PC-3 (cell line): Measurements from ENCODE around the gene NT5DC3. TPM values are rescaled to one million over a fixed set of nuclear protein-coding genes. Genes with fewer than 3 reads are reported as not detected.

Experiments
- ATAC-seq: fragments of 200-7000 bp; cut with Tn5 transposase; 2 replicates; pipeline ENCODE4 v1.9.1; 2020; ENCODE audit warnings: mild to moderate bottlenecking, moderate library complexity
- BruUV-seq: library from RNA; stranded (reverse); fragments of 400-500 nt; replicated peaks from 2 replicates; lab custom pipeline; 2021; lab: Mats Ljungman, UMichigan
- CTCF ChIA-PET: fragments of 300-600 bp; sonication (Branson Sonifier 250); formaldehyde crosslinking; loops from one replicate; lab custom pipeline; 2022; ENCODE audit warnings: antibody characterized with exemption; lab: Charles Lee
- POLR2A ChIA-PET: fragments of 300-600 bp; sonication (Branson Sonifier 250); formaldehyde crosslinking; loops from one replicate; lab custom pipeline; 2022; ENCODE audit warnings: antibody characterized with exemption; ENCODE audit not compliant: unreplicated experiment; lab: Charles Lee
- DNase-seq: peaks from one replicate; pipeline ENCODE4 v3.0.0-alpha.2; 2015
- H2AFZ ChIP-seq: fragments of 300-600 bp; sonication (generic); 2 replicates; pipeline ENCODE4 v1.6.0; 2016; ENCODE audit warnings: antibody characterized with exemption, low read length
- H3F3A ChIP-seq: fragments of 300-600 bp; sonication (generic); one replicate; pipeline ENCODE4 v1.6.0; 2017; ENCODE audit warnings: antibody characterized with exemption, low read length, control low read depth, mild to moderate bottlenecking; ENCODE audit not compliant: unreplicated experiment
- H3K27ac ChIP-seq: fragments of 300-600 bp; sonication (generic); 2 replicates; pipeline ENCODE4 v1.5.1; 2016; ENCODE audit warnings: mild to moderate bottlenecking, low read length
- H3K27me3 ChIP-seq: fragments of 300-600 bp; sonication (generic); 2 replicates; pipeline ENCODE4 v1.6.1; 2016; ENCODE audit warnings: low read length, mixed read lengths
- H3K36me3 ChIP-seq: fragments of 300-600 bp; sonication (generic); 2 replicates; pipeline ENCODE4 v1.6.1; 2016; ENCODE audit warnings: low read depth, mixed run types, low read length, mixed read lengths
- H3K4me1 ChIP-seq: fragments of 300-600 bp; sonication (generic); 2 replicates; pipeline ENCODE4 v1.5.1; 2016; ENCODE audit warnings: low read length; ENCODE audit not compliant: insufficient read depth
- H3K4me2 ChIP-seq: fragments of 300-600 bp; sonication (generic); 2 replicates; pipeline ENCODE4 v1.6.0; 2016; ENCODE audit warnings: low read length
- H3K4me3 ChIP-seq: fragments of 300-600 bp; sonication (generic); 2 replicates; pipeline ENCODE4 v1.5.1; 2016; ENCODE audit warnings: mild to moderate bottlenecking, low read length, mixed read lengths
- H3K79me2 ChIP-seq: fragments of 300-600 bp; sonication (generic); 2 replicates; pipeline ENCODE4 v1.6.1; 2017; ENCODE audit warnings: low read length, mixed read lengths
- H3K9ac ChIP-seq: fragments of 300-600 bp; sonication (generic); 2 replicates; pipeline ENCODE4 v1.6.0; 2016; ENCODE audit warnings: mild to moderate bottlenecking, low read length
- H3K9me2 ChIP-seq: fragments of 300-600 bp; sonication (generic); replicated peaks from 2 replicates; pipeline ENCODE4 v1.6.1; 2016; ENCODE audit warnings: mixed run types, low read length, mixed read lengths
- H3K9me3 ChIP-seq: fragments of 300-600 bp; sonication (generic); 2 replicates; pipeline ENCODE4 v1.6.1; 2016; ENCODE audit warnings: low read length, mixed read lengths
- H4K20me1 ChIP-seq: fragments of 300-600 bp; sonication (generic); 2 replicates; pipeline ENCODE4 v1.6.1; 2016; ENCODE audit warnings: low read length, mixed read lengths
- EZH2 ChIP-seq: fragments of 300-600 bp; sonication (generic); IDR thresholded peaks from one replicate; pipeline ENCODE4 v1.6.1; 2017; ENCODE audit warnings: antibody characterized with exemption, mild to moderate bottlenecking, low read length; ENCODE audit not compliant: unreplicated experiment
- EZH2phosphoT487 ChIP-seq: fragments of 300-600 bp; sonication (generic); IDR thresholded peaks from 2 replicates; pipeline ENCODE4 v1.6.1; 2018; ENCODE audit warnings: mild to moderate bottlenecking, antibody characterized with exemption, low read length, borderline replicate concordance
- intact Hi-C: fragments of 100-400 bp; cut with micrococcal nuclease; formaldehyde crosslinking; loops from 2 replicates; pipeline ENCODE4 v1.9.0; 2023
- total RNA-seq: library from RNA; depleted of rRNA; stranded (reverse); fragments of >200 nt; gene quantifications from 2 replicates; pipeline ENCODE4 v1.2.3, GENCODE V29; 2014
- TF ChIP-seq, protein P1 (sequence below): fragments of 300-600 bp; sonication (generic); conservative IDR thresholded peaks from 2 replicates; pipeline ENCODE4 v1.5.1; 2017; ENCODE audit warnings: antibody characterized with exemption, low read depth, mild to moderate bottlenecking, low read length

Gene NT5DC3
- total RNA-seq, 1 experiment from 2014 or later = 15.7 TPM

- TF ChIP-seq EZH2 (no peak), EZH2phosphoT487 (no peak)
- TF ChIP-seq, protein P1, sequence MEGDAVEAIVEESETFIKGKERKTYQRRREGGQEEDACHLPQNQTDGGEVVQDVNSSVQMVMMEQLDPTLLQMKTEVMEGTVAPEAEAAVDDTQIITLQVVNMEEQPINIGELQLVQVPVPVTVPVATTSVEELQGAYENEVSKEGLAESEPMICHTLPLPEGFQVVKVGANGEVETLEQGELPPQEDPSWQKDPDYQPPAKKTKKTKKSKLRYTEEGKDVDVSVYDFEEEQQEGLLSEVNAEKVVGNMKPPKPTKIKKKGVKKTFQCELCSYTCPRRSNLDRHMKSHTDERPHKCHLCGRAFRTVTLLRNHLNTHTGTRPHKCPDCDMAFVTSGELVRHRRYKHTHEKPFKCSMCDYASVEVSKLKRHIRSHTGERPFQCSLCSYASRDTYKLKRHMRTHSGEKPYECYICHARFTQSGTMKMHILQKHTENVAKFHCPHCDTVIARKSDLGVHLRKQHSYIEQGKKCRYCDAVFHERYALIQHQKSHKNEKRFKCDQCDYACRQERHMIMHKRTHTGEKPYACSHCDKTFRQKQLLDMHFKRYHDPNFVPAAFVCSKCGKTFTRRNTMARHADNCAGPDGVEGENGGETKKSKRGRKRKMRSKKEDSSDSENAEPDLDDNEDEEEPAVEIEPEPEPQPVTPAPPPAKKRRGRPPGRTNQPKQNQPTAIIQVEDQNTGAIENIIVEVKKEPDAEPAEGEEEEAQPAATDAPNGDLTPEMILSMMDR = peak; percentile 33; the same call in 1 of the 2 replicates
- no peaks in the 10 kb centered on the region for H3K27me3 ChIP-seq
- DNase-seq = peak; percentile 23
- H2AFZ ChIP-seq = no peak overlapping the region
- no peaks in the 10 kb centered on the region for H3K9me3 ChIP-seq
- CTCF ChIA-PET = no interaction called here
- no peak overlapping the region for H3K9ac ChIP-seq
- ATAC-seq = peak; percentile 74
- no peak overlapping the region for H3K4me3 ChIP-seq
- POLR2A ChIA-PET = no interaction called here
- no TSS peak for BruUV-seq
- peaks cover 57% of the 10 kb centered on the region for H3K36me3 ChIP-seq
- intact Hi-C loops = no loop called here
- H3K9me2 ChIP-seq = no peaks in the 10 kb centered on the region
- no peaks in the 10 kb centered on the region for H3F3A ChIP-seq
- no peaks in the 10 kb centered on the region for H3K79me2 ChIP-seq
- H3K4me1 ChIP-seq = no peaks in the 10 kb centered on the region
- no peak overlapping the region for H3K27ac ChIP-seq
- H4K20me1 ChIP-seq = no peaks in the 10 kb centered on the region
- H3K4me2 ChIP-seq = no peak overlapping the region
Observed at GRCh38 chr12:103783744-103784664, 57.0 kb downstream of the NT5DC3 start.

DNA sequence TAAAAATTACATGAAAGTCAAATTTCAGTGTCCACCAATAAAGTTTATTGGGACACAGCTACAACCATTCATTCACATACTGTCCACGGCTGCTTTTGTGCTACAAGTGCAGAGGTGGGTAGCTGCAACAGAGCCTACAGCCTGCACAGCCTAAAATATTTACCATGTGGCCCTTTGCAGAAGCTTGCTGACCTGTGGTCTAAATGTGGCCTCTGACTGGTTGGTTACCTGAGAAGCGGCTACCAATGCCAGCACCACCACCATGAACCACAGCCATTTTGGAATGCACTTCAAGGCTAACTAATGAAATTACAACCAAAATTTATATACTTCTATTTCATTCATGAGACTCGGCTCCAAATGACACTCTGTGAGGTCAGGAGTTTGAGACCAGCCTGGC, 58.6 kb downstream of the NT5DC3 start:
- ChIA-PET CTCF (no interaction called here), POLR2A (no interaction called here)
- H3K9me2 ChIP-seq = no peaks in the 10 kb centered on the region
- no peak overlapping the region for H3K27ac ChIP-seq
- no peaks in the 10 kb centered on the region for H3F3A ChIP-seq
- no peak for DNase-seq
- no peaks in the 10 kb centered on the region for H3K27me3 ChIP-seq
- no peak overlapping the region for H3K4me2 ChIP-seq
- no peak overlapping the region for H2AFZ ChIP-seq
- BruUV-seq = no TSS peak
- intact Hi-C loops = no loop called here
- no peaks in the 10 kb centered on the region for H3K79me2 ChIP-seq
- no peaks in the 10 kb centered on the region for H3K9me3 ChIP-seq
- H4K20me1 ChIP-seq = no peaks in the 10 kb centered on the region
- H3K4me1 ChIP-seq = no peaks in the 10 kb centered on the region
- no peak for ATAC-seq
- no peak overlapping the region for H3K9ac ChIP-seq
- no peak overlapping the region for H3K4me3 ChIP-seq
- H3K36me3 ChIP-seq = peaks cover 56% of the 10 kb centered on the region
- TF ChIP-seq, protein P1 = no peak
- TF ChIP-seq EZH2phosphoT487 (no peak), EZH2 (no peak)

GRCh38 chr12:103780992-103781391, 60.0 kb downstream of the NT5DC3 start:
- H3K36me3 ChIP-seq = peaks cover 62% of the 10 kb centered on the region
- no peaks in the 10 kb centered on the region for H3F3A ChIP-seq
- ATAC-seq (no peak), DNase-seq (no peak)
- TF ChIP-seq EZH2phosphoT487 (no peak), EZH2 (no peak)
- TF ChIP-seq, protein P1 = no peak
- no peaks in the 10 kb centered on the region for H4K20me1 ChIP-seq
- intact Hi-C loops = no loop called here
- no TSS peak for BruUV-seq
- H3K9me2 ChIP-seq = no peaks in the 10 kb centered on the region
- H3K4me1 ChIP-seq = no peaks in the 10 kb centered on the region
- H3K9me3 ChIP-seq = no peaks in the 10 kb centered on the region
- H3K79me2 ChIP-seq = no peaks in the 10 kb centered on the region
- H3K9ac ChIP-seq = no peak overlapping the region
- no peak overlapping the region for H3K27ac ChIP-seq
- no peaks in the 10 kb centered on the region for H3K27me3 ChIP-seq
- ChIA-PET POLR2A (no interaction called here), CTCF (no interaction called here)
- H2AFZ ChIP-seq = no peak overlapping the region
- no peak overlapping the region for H3K4me3 ChIP-seq
- H3K4me2 ChIP-seq = no peak overlapping the region
